Mammary epithelial cell (primary cell): ENCODE data around the gene CNBP.

Source experiments
- CTCF ChIP-seq, 2 donors: IDR thresholded peaks in 1 of 2; conservative IDR thresholded peaks in 1 of 2; 2 replicates each; pipeline ENCODE4 v1.5.1; 2011 to 2012; ENCODE audit warnings: inconsistent platforms in 2 of 2, low read length in 2 of 2, mild to moderate bottlenecking in 2 of 2, control low read depth in 1 of 2, low read depth in 1 of 2; ENCODE audit not compliant: insufficient read depth in 1 of 2; ENCODE audit errors: extremely low read depth in 1 of 2
- EZH2 ChIP-seq: IDR thresholded peaks from 2 replicates; pipeline ENCODE4 v1.6.1; 2012; ENCODE audit warnings: low read length, inconsistent platforms, borderline replicate concordance

GRCh38 chr3:129199366-129199765 is 15.7 kb upstream of the CNBP start:
- no peak for TF ChIP-seq CTCF (conservative IDR thresholded peaks at IDR 0.05 in 1 of 2, IDR thresholded peaks at IDR 0.05 in 1 of 2; ENCODE audit: extremely low read depth in 1 of 2, insufficient read depth in 1 of 2, low read depth in 1 of 2, low read length in 2 of 2)
- no peak for TF ChIP-seq EZH2
